Liver (tissue), 9 donors: ENCODE data around the gene CCDC102B. TPM values are rescaled to one million over a fixed set of nuclear protein-coding genes. Genes with fewer than 3 reads are reported as not detected.
A peak's percentile ranks its signal among the peaks of the same experiment; 100 is the strongest.

Source experiments
- DNase-seq: peaks from one replicate; pipeline ENCODE4 v3.0.0-alpha.2; 2017; ENCODE audit warnings: low spot score
- H3K27ac ChIP-seq, 2 donors: one replicate each; pipeline ENCODE4 v1.7.0; 2013; ENCODE audit warnings: inconsistent platforms in 2 of 2, low read length in 2 of 2, control low read depth in 1 of 2, low read depth in 1 of 2, mild to moderate bottlenecking in 1 of 2
- H3K27me3 ChIP-seq, 4 donors: one replicate each; pipeline versions ENCODE4 v1.6.1 to v1.7.0; 2013; ENCODE audit warnings: low read length in 3 of 4, inconsistent platforms in 1 of 4, mild to moderate bottlenecking in 1 of 4, moderate library complexity in 1 of 4; ENCODE audit not compliant: control insufficient read depth in 4 of 4, insufficient read depth in 4 of 4
- H3K36me3 ChIP-seq, 4 donors: one replicate each; pipeline versions ENCODE4 v1.6.1 to v1.7.0; 2013; ENCODE audit warnings: low read length in 3 of 4, mild to moderate bottlenecking in 3 of 4, low read depth in 1 of 4, moderate library complexity in 1 of 4; ENCODE audit not compliant: control insufficient read depth in 4 of 4, insufficient read depth in 3 of 4
- H3K4me1 ChIP-seq, 4 donors: one replicate each; pipeline versions ENCODE4 v1.6.1 to v1.7.0; 2013; ENCODE audit warnings: low read length in 3 of 4, mild to moderate bottlenecking in 3 of 4, moderate library complexity in 1 of 4; ENCODE audit not compliant: control insufficient read depth in 4 of 4, insufficient read depth in 4 of 4
- H3K4me3 ChIP-seq, 3 donors: one replicate each; pipeline versions ENCODE4 v1.6.1 to v1.7.0; 2013; ENCODE audit warnings: low read length in 3 of 3, control low read depth in 1 of 3, low read depth in 1 of 3, mild to moderate bottlenecking in 1 of 3
- H3K9ac ChIP-seq, 2 donors: one replicate each; pipeline ENCODE4 v1.7.0; 2013; ENCODE audit warnings: low read length in 2 of 2, mild to moderate bottlenecking in 2 of 2, moderate library complexity in 2 of 2, control low read depth in 1 of 2, low read depth in 1 of 2
- H3K9me3 ChIP-seq, 4 donors: one replicate each; pipeline versions ENCODE4 v1.6.1 to v1.7.0; 2013; ENCODE audit warnings: low read length in 3 of 4; ENCODE audit not compliant: control insufficient read depth in 4 of 4
- CTCF ChIP-seq: fragments of 150-350 bp; IDR thresholded peaks from 2 replicates; pipeline ENCODE4 v1.5.1; 2017; ENCODE audit warnings: improper control_type of control experiment, low read depth, low read length; ENCODE audit not compliant: missing input control
- EGR1 ChIP-seq, 2 donors: IDR thresholded peaks; 2 replicates each; pipeline ENCODE4 v1.6.1; 2016 to 2018; ENCODE audit warnings: antibody characterized with exemption in 2 of 2, low read depth in 2 of 2
- FOXA1 ChIP-seq: IDR thresholded peaks from 2 replicates; pipeline ENCODE4 v1.6.1; 2016; ENCODE audit warnings: antibody characterized with exemption
- FOXA2 ChIP-seq: IDR thresholded peaks from 2 replicates; pipeline ENCODE4 v1.6.1; 2016; ENCODE audit warnings: antibody characterized with exemption
- GABPA ChIP-seq, 2 donors: IDR thresholded peaks in 1 of 2; conservative IDR thresholded peaks in 1 of 2; 2 replicates each; pipeline ENCODE4 v1.6.1; 2016; ENCODE audit warnings: antibody characterized with exemption in 2 of 2, mild to moderate bottlenecking in 1 of 2, moderate library complexity in 1 of 2
- HNF4A ChIP-seq, 2 donors: conservative IDR thresholded peaks; 2 replicates each; pipeline ENCODE4 v1.6.1; 2016; ENCODE audit warnings: antibody characterized with exemption in 2 of 2, mild to moderate bottlenecking in 2 of 2
- HNF4G ChIP-seq: IDR thresholded peaks from 2 replicates; pipeline ENCODE4 v1.6.1; 2016; ENCODE audit warnings: antibody characterized with exemption
- JUND ChIP-seq, 2 donors: IDR thresholded peaks; 2 replicates each; pipeline ENCODE4 v1.6.1; 2016; ENCODE audit warnings: antibody characterized with exemption in 2 of 2
- NR2F2 ChIP-seq: IDR thresholded peaks from 2 replicates; pipeline ENCODE4 v1.6.1; 2016; ENCODE audit warnings: antibody characterized with exemption
- RAD21 ChIP-seq, 2 donors: IDR thresholded peaks; 2 replicates each; pipeline ENCODE4 v1.6.1; 2016; ENCODE audit warnings: antibody characterized with exemption in 2 of 2, mild to moderate bottlenecking in 2 of 2
- REST ChIP-seq: IDR thresholded peaks from 2 replicates; pipeline ENCODE4 v1.6.1; 2016; ENCODE audit warnings: antibody characterized with exemption, mild to moderate bottlenecking
- RXRA ChIP-seq, 2 donors: IDR thresholded peaks; 2 replicates each; pipeline ENCODE4 v1.6.1; 2017 to 2018; ENCODE audit warnings: antibody characterized with exemption in 2 of 2, mild to moderate bottlenecking in 1 of 2
- SP1 ChIP-seq: IDR thresholded peaks from 2 replicates; pipeline ENCODE4 v1.6.1; 2018; ENCODE audit warnings: antibody characterized with exemption, mild to moderate bottlenecking
- TAF1 ChIP-seq: conservative IDR thresholded peaks from 2 replicates; pipeline ENCODE4 v1.6.1; 2016; ENCODE audit warnings: antibody characterized with exemption, mild to moderate bottlenecking
- YY1 ChIP-seq: IDR thresholded peaks from 2 replicates; pipeline ENCODE4 v1.6.1; 2016; ENCODE audit warnings: antibody characterized with exemption, mild to moderate bottlenecking
- ZBTB33 ChIP-seq: IDR thresholded peaks from 2 replicates; pipeline ENCODE4 v1.6.1; 2016; ENCODE audit warnings: antibody characterized with exemption
- WGBS: extraction: QIAGEN DNeasy Blood & Tissue Kit; methylation state at CpG from one replicate; pipeline ENCODE4 v1.1.7; 2013; 5-methylcytosine and 5-hydroxymethylcytosine counted together
- polyA plus RNA-seq, 2 donors: library from polyadenylated mRNA; stranded (reverse) in 1 of 2; unstranded in 1 of 2; fragments of 200-250 nt in 1 of 2; fragments of >200 nt in 1 of 2; fragmentation: Nextera tagmentation in 1 of 2; extraction: Ambion mirVana in 1 of 2; gene quantifications; one replicate each; pipeline versions ENCODE4 v1.2.1 to v1.2.3, GENCODE V29; 2013 to 2015
- total RNA-seq, 2 donors: library from RNA; depleted of rRNA; stranded (reverse); fragments of >200 nt; gene quantifications; one replicate each; pipeline ENCODE4 v1.2.3, GENCODE V29; 2014
- TF ChIP-seq, protein P1 (sequence below): IDR thresholded peaks from 2 replicates; pipeline ENCODE4 v1.6.1; 2016; ENCODE audit warnings: antibody characterized with exemption
- TF ChIP-seq, protein P2 (sequence below): IDR thresholded peaks from 2 replicates; pipeline ENCODE4 v1.6.1; 2016; ENCODE audit warnings: antibody characterized with exemption
- donor health status: healthy.
- donor health status: healthy.
- donor health status: healthy.
- donor health status: healthy.
- donor health status: healthy.

The CCDC102B gene
- total and polyA plus RNA-seq, 4 donors = 0.54 to 4.5 (median 1.4) TPM

DNA sequence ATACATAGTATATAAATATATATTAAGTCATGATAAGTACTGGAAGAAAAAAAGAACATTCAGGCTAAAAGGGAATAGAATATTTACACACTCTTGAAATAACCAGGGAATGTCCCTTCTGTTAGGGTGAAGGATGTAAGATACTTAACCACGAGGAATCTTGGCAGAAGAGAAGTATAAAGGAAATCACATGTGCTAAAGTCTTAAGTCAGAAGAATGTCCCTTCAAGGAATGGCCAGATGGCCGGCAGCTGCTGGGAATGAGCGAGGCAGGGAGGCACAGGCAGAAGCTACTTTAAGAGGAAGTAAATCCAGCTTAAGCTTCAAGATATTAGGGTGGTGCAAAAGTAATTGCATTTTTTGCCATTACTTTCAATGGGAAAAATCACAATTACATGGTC, 5.5 kb downstream of the CCDC102B start:
- Histone ChIP-seq H3K36me3 (no peaks in the 10 kb centered on the region), H3K9me3 (no peaks in the 10 kb centered on the region), H3K4me1 (no peaks in the 10 kb centered on the region), H3K27ac (no peak overlapping the region), H3K27me3 (no peaks in the 10 kb centered on the region), H3K9ac (no peak overlapping the region), H3K4me3 (no peak overlapping the region)
- TF ChIP-seq, protein P1, sequence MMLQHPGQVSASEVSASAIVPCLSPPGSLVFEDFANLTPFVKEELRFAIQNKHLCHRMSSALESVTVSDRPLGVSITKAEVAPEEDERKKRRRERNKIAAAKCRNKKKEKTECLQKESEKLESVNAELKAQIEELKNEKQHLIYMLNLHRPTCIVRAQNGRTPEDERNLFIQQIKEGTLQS = no peak
- no peak for TF ChIP-seq FOXA2
- TF ChIP-seq NR2F2 = peak; percentile 33
- no peak for TF ChIP-seq GABPA (IDR thresholded peaks at IDR 0.05 in 1 of 2, conservative IDR thresholded peaks at IDR 0.05 in 1 of 2)
- no peak for TF ChIP-seq HNF4A (conservative IDR thresholded peaks at IDR 0.05)
- TF ChIP-seq SP1 = peak; percentile 25
- TF ChIP-seq JUND (IDR thresholded peaks at IDR 0.05) = no peak
- peak in 1 of 2 donors; percentile 5 for TF ChIP-seq RAD21 (IDR thresholded peaks at IDR 0.05)
- no peak for TF ChIP-seq RXRA (IDR thresholded peaks at IDR 0.05)
- 77% methylated on average over 3 of the region's 3 CpGs for WGBS
- DNase-seq = no peak

GRCh38 chr18:68817584-68817983, 19.7 kb downstream of the CCDC102B start:
- Histone ChIP-seq H3K9ac (no peak overlapping the region), H3K9me3 (no peaks in the 10 kb centered on the region), H3K4me1 (no peaks in the 10 kb centered on the region), H3K36me3 (no peaks in the 10 kb centered on the region), H3K27me3 (no peaks in the 10 kb centered on the region), H3K4me3 (no peak overlapping the region), H3K27ac (no peak overlapping the region)
- DNase-seq = no peak
- WGBS = 66% methylated on average over 3 of the region's 3 CpGs
- TF ChIP-seq FOXA2 (no peak), GABPA (IDR thresholded peaks at IDR 0.05 in 1 of 2, conservative IDR thresholded peaks at IDR 0.05 in 1 of 2) (no peak), YY1 (no peak), JUND (IDR thresholded peaks at IDR 0.05) (no peak), CTCF (no peak), REST (no peak), EGR1 (IDR thresholded peaks at IDR 0.05; ENCODE audit: low read depth in 2 of 2) (no peak), RXRA (IDR thresholded peaks at IDR 0.05) (no peak), SP1 (no peak), FOXA1 (no peak), NR2F2 (no peak), TAF1 (no peak), HNF4G (no peak), ZBTB33 (no peak), HNF4A (conservative IDR thresholded peaks at IDR 0.05) (no peak), RAD21 (IDR thresholded peaks at IDR 0.05) (no peak)
- TF ChIP-seq, protein P2, sequence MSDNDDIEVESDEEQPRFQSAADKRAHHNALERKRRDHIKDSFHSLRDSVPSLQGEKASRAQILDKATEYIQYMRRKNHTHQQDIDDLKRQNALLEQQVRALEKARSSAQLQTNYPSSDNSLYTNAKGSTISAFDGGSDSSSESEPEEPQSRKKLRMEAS = no peak
- TF ChIP-seq, protein P1 = no peak
